GM18507 (cell line): Measurements from ENCODE around the gene CHST15.

Source experiments
- DNase-seq: peaks from one replicate; pipeline ENCODE4 v3.0.0; 2011; ENCODE audit warnings: low read depth; ENCODE audit not compliant: insufficient read length; ENCODE audit errors: extremely low spot score
- FAIRE-seq: peaks from 2 replicates; lab custom pipeline; 2011; peaks lifted over from hg19 to GRCh38; lab: Jason Lieb, UNC

CHST15 gene

GRCh38 chr10:124086787-124087671, 6.4 kb downstream of the CHST15 start:
- DNase-seq (no peak), FAIRE-seq (no peak)

- DNase-seq (no peak), FAIRE-seq (no peak)
Observed at GRCh38 chr10:124086097-124086710, 7.2 kb downstream of the CHST15 start.

- DNase-seq (no peak), FAIRE-seq (no peak)
Observed at GRCh38 chr10:124085680-124086079, 7.7 kb downstream of the CHST15 start.

- DNase-seq (no peak), FAIRE-seq (no peak)
Observed at GRCh38 chr10:124084708-124085107, 8.7 kb downstream of the CHST15 start.

DNA sequence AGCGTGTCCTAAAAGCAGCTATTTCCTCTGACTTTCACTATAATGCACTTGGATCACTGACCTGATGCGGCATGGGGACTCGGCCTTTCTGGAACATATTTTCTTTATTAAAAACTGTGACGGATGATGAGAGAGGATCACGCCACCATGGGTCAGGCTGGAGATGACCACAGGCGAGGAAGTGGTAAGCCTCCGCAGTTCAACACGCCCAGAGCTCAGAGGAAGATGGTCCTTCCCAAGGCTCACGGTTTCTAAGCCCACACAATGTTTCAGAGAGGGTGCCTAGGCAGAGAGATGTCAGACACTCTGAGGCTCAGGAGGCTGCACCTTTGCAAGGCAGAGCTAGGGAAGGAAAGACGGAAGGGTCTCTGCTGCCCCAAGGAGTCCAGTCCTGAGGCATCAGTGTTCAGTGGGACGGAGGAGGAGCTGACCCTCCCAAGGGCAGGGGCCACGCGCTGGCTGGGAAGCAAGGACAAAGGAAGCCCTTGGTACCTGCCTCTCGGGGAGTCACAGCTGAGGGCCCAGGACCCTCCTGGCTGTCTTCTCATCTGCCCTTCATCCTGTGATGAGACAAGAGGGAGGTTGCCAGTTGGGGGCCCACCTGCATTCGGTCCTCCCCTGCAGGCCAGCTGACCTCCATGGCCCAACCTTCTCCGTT, 9.5 kb downstream of the CHST15 start:
- DNase-seq (no peak), FAIRE-seq (no peak)

DNA sequence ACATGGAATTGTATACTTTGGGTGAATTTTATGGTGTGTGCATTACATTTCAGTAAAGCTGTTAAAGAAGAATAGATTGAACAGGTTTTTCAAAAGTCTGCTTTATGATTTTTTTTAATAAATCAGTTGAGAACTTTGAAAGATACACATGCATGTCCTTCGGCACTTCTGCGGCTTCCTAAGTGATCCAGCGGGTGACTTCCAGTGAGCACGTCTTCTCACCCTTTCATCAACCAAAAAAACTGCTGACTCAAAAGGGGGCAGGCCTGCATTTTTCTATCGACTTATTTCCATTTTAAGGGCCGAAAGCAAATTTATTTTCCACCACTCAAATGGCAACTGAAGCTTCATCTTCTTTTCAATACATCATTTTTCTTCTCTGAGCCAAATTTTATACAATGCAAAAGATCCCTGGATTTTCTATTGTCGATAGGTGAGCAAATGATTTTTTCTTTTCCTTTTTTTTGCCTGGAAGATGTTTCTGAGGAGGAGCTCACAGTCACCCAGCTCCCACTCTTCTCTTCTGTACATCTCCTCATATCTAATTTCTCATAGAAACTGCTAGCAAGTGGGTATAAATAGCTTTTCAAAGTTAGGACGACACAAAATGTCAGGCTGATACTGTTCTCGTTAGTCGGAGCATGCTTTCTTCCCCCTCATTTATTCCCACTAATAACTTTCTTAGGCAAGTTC, 10.2 kb downstream of the CHST15 start:
- DNase-seq (no peak), FAIRE-seq (no peak)

GRCh38 chr10:124082555-124082954, 10.8 kb downstream of the CHST15 start:
- no peak for DNase-seq
- FAIRE-seq: no peak

DNA sequence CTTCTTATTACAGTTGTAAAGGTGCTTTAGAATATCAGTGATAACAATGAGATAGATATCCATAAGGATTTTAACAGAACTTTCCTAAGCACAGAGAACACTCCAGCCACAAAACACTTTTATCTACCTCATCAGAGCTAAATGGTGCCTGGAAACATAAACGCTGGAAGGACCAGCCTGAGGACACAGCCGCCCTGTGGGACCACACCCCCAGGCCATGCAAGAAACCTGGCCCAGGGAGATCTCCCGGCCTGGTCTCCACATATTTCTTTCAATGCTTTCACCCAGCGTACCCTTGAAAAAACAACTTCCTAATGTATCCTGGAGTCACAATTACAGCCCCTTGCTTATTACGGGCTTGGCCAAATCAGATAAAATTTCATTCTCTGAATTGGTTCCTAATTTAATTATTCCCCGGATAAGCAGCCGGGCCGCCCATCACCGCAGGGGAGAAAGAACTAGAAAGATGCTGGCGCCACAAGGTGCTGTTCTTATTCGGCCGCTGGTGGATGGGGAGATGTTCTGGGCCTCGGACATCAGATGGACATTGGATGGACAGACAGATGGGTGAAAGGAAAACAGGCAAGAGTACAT, 11.8 kb downstream of the CHST15 start:
- FAIRE-seq (no peak), DNase-seq (no peak)

GRCh38 chr10:124079864-124080263, 13.5 kb downstream of the CHST15 start:
- DNase-seq (no peak), FAIRE-seq (no peak)

GRCh38 chr10:124078714-124079113, 14.7 kb downstream of the CHST15 start:
- FAIRE-seq: no peak
- DNase-seq: no peak

DNA sequence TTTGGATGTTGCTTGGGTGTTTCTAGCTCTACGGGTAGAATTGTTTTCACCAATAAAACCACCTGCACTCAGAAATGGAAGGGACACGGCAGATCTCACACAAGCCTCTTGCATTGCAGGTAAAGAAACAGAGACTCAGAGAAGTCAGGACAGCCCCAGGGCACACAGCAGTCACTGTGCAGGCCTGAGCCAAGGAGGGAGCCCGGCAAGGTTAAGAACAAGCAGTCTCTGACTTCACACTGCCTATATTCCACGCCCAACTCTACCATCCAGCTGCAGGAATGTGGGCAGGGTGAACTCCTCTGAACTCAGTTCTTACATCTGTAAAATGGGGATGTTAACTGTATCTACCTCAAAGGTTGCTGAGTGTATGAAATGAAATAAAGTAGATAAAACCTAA, 15.4 kb downstream of the CHST15 start:
- no peak for FAIRE-seq
- DNase-seq: no peak

DNA sequence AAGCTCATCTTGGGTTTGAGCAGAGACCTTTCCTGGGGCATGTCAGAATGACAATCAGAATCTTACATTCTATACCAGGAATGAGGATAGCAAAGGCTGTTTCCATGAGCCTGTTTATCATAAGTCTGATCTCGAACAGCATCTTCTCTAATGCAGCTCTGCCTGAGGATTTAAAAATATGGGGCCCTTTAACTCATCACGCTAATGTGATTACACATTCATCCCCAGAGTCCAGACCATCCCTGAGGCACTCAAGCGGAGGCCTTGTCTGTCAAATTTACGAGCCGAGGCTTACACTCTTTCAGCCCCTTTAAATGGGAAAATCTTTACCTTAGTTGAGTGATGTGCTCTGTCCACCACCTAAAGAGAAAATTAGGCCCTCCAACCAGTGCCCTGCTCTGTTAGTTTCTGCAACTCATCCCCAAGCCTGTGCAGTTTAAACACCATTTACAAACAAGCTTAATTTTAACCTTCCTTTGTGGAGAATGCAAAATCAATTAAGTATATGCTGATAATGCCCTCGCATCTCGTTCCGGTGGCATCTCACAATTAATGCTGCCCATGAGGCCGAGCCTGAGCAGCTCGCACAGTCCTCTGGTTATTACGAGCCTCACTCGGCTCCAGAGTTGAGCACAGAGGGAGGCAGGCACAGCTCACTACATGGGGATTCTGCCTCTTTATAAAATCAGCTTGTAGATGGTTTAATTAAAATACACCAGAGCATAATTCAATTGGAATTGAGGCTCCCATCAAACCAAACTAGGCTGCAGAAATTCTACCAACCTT, 16.0 kb downstream of the CHST15 start:
- no peak for FAIRE-seq
- no peak for DNase-seq

DNA sequence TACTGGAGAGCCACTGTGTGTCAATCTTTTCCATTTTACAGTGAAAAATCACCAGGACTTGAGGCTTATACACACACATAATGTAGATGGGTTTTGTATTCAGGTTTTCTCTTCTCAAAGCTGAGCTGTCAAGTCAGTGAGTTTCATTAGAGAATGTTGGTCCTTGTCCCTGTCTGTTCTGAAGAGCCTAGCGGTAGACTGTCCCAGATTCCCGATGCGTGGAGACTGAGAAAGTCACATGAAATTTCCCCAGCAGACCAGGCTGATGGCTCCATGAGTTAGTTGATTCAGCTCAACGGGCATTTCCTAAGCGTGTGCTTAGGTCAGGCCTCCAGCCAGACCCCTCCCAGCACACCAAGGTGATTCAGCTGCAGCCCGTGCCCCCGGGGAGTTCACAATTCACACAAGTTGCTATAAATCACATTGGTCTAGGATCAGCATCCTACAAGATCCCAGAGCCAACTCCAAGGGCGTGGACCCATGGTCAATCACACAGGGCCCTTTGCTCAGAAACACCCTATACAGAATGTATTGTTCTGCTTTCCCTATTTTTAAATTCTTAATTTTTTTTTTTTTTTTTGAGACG, 17.2 kb downstream of the CHST15 start:
- FAIRE-seq (no peak), DNase-seq (no peak)

DNA sequence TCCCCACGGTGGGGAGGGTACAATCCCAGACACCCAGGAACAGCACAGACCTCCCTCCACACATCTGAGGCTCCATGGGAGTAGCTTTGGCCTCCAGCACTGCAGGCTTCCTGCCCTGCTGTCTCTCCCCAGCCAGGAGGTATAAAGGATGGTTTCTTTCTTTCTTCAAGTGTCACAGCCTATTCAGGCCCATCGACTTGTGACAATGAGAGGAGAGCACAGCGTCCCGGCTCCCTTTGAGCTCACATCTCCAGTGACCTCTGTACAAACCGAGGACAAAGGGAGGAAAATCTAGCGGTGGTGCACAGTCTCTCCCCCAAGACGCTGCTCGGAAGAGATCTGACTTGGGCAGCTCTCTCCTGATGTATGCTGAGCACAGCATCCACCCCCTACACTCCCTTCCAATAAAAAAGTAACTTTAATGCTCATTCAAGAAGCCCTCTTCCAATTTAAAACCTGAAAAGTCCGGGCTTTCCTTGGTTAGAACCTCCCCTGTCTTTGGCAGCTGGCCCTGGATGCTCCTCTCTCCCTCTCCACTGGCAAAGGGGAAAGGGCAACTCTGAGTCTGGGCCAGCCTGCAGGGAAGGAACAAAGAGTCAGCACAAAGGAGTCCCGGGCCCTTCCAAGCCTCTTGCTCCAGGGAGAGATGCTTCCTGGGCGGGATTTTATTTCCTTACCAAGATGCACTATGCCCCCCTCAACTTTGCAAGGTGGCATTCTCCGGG, 18.0 kb downstream of the CHST15 start:
- no peak for FAIRE-seq
- DNase-seq: no peak

- DNase-seq: no peak
- no peak for FAIRE-seq
Observed at GRCh38 chr10:124074501-124075109, 18.8 kb downstream of the CHST15 start.

- FAIRE-seq (no peak), DNase-seq (no peak)
Observed at GRCh38 chr10:124073978-124074377, 19.4 kb downstream of the CHST15 start.

GRCh38 chr10:124072541-124072940, 20.9 kb downstream of the CHST15 start:
- FAIRE-seq: no peak
- no peak for DNase-seq

DNA sequence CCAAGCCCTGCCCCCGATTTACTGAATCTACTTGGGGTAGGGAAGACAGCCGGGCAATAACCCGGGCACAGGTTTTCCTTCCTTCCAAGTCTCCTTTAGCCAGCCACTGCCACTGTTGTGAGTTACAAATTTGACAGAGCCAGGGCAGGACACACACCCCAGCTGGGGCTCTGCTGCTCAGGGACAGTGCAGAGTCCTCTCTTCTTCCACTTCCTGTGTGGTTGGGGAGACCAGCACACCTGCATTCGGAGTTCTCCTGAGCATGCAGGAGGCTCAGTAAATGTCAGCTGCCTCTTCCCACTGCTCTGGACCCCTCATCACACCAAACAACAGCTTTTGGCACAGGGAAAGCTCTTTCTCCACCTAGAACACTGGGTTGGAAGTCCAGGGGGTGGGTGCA, 21.3 kb downstream of the CHST15 start:
- FAIRE-seq (no peak), DNase-seq (no peak)
